Mucosa of gallbladder (tissue), 1 donor: Measurements from ENCODE around the gene LRRC9. TPM values are rescaled to one million over a fixed set of nuclear protein-coding genes. Genes with fewer than 3 reads are reported as not detected.
"Not testable (repeated sequence)": the region's sequence is repeated elsewhere in the genome, so short reads cannot be mapped to it uniquely, and the experiment has no call there.

Experiments
- DNase-seq: peaks from one replicate; pipeline ENCODE4 v3.0.0-alpha.2; 2020; ENCODE audit warnings: low spot score
- total RNA-seq: library from RNA; stranded (reverse); gene quantifications from one replicate; pipeline ENCODE4 v1.2.1, GENCODE V29; 2021
- donor health status: DM: no; HTN: no; CAD: no.

The LRRC9 gene
- total RNA-seq: 0.37 TPM

DNA sequence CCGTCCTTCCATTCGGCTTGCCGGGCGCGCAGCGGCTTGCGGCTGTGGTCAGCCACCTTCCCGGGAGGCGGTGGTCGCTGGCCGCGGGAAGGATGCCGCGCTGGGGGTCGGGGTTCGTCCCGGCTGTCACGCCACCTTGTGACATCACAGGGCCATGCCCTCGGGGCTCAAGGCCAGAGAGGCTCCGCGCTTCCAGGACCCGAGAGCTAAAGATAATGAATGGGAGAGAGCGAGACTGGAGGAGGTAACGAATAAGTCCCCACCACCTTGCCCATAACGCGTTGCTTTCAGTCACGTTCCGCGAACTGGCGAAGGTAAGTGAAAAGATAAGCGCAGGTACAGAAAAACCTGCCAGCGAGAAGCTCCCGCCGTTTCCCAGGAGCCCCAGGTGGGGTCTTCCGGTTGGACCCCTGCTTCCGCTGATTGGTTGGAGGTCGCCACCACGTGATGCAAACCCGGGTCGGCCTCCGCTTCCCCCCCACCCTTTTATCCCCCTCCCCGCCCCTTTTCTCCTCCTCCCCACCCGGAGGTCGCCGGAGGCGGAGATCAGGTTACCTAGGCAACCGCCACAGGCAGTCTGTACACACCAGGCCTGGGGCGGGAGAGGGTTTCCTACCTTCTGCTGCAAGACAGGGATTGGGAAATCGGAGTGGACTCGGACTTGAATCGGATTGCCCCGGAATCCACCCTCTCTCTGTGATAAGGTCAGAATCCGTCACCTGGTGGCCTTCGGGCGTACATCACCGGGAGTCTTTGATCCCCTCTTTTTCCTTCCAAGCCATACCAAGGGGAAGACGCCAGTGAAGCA lies at the start of gene LRRC9:
Gene LRRC9 (plus strand): TSS at position 575 of the 808 bp plus-strand sequence.
- no peak for DNase-seq

DNA sequence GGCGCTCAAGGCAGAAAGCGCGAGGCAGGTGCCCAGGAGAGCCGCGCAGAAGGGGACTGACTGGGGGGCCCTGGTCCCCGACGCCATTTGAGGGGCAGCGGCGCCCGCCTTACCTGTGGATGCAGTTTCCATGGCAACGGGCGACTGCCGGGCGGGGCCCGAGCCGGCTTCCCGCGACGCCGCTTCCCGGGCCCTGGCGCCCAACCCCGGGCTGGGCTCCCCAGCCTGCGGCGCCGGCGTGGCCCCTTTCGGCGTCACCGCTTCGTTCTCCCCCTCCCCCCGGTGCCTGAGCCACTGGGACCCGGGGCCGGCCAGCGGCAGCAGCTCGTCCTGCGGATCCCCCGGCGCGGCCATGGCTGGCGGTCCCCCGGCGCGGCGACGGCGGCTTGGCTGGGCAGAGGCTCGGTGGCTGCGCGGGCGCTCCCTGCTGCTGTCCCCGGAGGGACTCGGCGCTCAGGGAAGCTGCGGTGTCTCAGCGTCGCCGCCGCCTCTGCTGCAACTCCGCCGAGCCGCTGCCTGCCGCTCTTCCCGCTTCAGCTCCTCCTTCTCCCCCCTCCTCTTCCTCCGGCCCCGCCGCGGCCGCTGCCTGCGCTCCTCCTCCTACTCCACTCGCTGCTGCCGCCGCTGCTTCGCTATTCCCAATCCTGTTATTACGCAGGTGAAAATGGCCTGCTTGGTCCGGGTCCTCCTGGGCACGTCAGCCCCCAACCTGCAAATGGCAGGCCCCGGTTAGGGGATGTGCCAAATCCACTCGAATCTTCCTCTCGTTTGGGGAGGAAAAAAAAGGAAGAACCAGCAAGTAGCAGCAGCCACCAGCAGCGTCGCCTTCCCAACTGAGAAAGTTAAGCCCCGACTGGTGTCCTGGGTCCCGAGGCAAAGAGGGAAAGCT lies 49.4 kb upstream of the LRRC9 start, which contains the start of gene RTN1:
Gene RTN1 (minus strand): TSS at position 500 of the 889 bp plus-strand sequence. CDS start 146 bp downstream, at position 354.
- DNase-seq: peak; percentile 66

DNA sequence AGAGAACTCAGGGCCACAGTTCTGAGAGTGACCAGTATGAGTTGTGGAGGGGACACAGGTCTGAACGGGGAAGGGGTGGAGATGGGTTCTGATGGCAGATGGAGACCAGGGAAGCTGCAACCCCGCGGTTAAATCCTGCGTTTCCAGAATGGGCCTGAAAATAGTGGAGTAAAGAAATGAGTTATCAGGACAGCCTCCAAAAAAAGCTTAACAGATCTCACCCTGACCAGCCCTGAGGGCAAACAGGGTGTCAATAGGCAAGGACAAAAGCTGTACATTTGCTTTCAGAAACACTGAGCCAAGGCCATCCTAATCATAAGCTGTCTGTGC lies 48.8 kb upstream of the LRRC9 start:
- no peak for DNase-seq

DNA sequence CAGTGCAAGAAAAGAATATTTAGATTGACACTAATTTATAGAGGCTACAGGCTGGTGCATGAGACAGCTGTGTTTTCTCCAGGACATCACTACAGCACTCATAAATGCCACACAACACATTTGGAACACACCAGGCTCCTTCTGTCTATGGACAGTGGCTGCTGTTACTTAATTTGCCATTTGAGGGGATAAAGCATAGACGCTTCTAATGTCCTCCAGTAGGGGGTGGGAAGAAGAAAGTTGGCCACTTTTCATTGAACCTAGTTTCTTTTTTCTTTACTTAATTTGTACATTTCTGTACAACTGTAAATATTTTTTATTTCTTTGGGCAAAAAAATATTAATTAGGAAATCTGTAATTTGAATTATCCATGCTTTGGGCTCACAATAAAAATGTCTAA lies 37.0 kb upstream of the LRRC9 start:
- DNase-seq: no peak

DNA sequence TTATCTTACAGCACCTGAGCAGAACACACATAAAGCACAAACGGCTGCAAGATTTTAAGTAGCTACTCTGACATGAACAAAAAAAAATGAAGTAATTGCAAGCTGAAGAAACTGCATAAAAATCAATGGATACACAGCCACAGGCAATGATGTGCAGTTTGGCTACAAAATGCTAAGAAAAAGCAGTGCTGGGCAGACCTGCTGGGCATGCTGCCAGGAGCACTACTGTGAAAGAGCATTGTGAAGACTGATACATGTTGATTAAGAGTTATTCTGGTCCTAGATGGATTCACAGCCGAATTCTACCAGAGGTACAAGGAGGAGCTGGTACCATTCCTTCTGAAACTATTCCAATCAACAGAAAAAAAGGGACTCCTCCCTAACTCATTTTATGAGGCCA lies 29.3 kb upstream of the LRRC9 start:
- DNase-seq: no peak

DNA sequence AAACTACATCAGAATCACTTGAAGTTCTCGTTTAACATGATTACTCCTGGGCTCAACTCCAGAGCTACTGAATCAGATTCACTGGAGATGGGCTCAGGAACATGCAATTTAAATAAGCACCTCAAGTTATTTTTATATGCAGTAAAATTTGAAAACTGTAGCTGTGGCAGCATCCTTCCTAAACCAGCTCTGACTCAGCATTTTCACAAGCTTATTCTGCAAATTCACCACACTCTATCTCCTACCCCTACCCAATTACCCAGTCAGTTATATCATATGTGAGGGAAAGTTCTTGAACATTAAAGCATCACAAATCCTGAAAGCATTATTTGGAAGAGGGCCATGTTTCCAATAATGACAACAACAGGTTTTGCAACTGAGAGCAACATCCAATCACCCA lies 24.2 kb upstream of the LRRC9 start:
- no peak for DNase-seq

DNA sequence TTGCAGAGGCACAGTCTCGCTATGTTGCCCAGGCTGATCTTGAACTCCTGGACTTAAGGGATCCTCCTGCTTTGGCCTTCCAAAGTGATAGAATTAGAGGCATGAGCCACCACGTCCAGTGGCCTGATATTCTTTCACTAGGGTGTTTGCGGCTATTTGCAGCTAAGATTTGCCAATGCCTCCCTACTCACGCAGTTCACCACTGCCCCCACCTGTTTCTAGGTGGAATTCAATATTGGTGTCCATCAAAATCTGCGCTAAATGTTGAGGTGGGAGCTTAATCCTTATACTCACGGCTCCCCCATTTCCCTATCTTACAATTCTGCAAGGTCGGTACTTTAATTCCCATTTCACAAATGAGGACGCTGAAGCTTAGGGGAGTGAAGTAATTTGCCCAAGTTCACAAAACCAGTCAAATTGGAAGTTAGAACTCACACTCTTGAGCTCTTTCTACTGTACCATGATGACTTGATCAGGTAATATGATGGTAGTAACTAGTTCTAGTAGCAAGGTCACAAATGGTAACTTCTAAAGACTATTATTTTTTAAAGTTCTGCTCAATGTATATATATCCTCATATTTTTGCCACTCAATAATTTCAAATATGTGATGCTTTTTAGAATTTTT lies 22.1 kb upstream of the LRRC9 start:
- peak; percentile 33 for DNase-seq

DNA sequence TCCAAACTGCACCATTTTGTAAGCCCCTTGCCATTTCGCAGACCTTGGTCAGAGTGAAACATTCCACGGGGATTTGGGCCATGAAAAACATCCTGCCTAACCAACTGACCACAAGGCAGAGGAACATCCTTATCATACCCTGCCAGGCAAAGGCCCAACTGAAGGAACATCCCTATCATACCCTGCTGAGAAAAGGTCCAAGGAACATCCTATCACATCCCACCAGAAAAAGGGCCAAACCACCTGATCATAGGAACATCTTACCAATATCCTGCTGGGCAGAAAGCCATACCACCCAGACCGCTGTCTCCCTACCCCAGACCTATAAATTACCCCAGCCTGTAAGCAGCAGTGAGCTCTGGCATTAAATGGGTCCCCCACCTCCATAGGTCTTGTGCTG lies 19.4 kb upstream of the LRRC9 start:
- DNase-seq: no peak

DNA sequence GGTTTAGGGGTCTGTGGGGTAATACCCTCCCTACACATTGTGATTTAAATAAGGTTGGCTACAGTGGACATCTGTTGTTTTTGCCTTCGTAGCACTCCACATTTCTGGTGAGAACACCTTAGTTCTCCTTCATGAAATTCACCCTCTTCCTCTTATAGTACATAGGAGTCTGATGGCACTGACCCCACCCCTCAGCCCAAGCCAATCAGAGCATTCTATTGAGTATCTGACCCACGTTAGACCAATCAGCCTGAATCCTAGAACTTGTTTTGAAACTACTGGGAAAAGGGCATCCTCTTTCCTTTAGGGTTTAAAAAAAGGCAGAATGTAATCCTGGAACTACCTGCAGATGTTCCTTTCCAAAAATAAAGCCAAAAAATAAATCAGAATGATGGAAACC lies 15.8 kb upstream of the LRRC9 start:
- DNase-seq: no peak

DNA sequence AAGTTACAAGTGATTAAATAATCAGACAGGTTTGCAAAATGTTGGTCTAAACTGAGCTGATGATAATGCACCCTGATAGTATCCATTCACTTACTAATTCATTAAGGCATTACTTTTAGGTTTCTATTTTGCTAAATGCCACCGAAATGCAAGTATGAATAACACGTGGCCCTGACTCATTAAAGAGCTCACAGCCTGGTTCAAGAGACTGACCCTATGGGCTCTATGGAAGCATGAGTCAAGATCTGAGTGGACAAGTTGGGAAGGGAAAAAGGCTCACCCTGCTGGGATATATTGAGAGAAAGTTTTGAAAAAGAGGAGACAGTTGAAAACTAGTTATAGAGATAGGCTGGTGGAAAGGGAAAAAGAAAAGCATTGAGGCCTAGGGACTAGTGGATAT lies 14.8 kb upstream of the LRRC9 start:
- no peak for DNase-seq

DNA sequence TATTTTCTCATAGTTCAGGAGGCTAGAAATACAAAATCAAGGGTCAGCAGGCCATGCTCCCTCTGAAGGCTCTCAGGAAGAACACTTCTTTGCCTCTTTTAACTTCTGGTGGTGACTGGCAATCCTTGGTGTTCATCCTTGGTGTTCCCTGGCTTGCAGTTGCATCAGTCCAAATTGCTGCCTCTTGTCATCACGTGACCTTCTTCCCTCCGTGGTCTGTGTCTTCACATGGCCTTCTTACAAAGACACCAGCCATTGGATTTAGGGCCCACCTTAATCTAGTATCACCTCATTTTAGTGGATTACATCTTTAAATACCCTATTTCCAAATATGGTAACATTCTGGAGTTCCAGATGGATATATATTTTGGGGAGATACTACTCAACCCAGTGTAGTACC lies 7.5 kb upstream of the LRRC9 start:
- no peak for DNase-seq

DNA sequence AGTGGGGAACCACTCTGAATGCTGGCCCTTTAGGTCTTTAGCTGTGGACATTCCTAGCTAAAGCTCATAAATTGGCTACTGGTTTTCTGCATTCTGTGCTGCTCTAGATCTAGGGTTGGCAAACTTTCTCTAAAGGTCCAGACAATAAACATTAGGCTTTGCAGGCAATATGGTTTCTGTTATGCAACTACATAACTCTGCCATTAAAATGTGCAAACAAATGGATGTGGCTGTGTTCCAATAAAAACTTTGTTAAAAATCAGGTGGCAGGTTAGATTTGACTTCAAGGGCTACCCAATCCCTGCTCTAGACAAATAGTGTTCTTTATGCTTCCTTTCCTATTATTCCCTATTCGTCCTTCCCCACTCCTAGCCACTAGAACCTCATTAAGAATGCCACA lies 6.8 kb upstream of the LRRC9 start:
- DNase-seq: no peak

DNA sequence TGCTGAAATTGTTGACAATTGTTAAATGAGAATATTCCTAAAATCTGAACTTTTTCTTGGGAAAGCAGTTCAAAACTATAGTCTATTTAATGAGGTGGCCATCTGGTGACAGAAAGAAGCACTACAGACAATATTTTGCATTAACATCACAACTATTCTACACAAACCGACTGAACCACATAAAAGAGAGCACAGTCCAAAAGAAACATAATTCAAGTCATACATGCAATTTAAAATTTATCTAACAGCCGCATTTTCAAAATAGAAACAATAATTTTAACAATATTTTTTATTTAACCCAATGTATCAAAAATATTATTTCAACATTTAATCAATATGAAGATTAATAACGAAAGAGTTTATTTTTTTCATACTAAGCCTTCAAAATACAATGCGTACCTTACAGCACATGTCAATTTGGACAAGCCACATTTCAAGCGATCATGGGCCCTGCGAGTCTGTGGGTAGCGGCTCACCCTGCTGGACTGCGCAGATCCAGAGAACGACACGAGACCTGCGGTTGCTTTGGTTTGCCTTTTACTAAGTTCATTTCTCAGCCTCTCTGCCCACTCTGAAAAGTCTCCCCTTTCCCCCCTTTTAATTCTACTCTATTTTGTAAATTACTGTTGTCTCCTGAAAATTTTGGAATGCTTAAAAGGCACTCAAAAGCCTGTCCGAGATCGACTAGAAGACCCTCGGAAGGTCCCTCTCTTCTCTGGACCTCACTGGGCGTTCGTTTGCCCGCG lies 947 bp upstream of the LRRC9 start:
- DNase-seq: no peak

DNA sequence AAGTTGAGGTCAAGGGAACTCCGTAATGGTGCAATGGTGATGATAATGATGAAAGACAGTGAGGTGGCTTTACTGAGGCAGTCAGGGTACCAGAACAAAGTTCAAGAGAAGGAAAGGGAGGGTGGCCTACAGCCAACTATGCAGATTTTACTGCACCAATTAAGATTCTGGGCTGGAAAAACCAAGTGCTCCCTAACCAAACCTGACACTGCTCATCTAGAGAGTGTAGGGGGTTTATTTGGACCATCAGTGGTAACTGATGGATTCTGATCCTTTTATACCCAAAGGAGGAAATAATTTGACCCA lies 387 bp downstream of the LRRC9 start:
- DNase-seq: no peak

DNA sequence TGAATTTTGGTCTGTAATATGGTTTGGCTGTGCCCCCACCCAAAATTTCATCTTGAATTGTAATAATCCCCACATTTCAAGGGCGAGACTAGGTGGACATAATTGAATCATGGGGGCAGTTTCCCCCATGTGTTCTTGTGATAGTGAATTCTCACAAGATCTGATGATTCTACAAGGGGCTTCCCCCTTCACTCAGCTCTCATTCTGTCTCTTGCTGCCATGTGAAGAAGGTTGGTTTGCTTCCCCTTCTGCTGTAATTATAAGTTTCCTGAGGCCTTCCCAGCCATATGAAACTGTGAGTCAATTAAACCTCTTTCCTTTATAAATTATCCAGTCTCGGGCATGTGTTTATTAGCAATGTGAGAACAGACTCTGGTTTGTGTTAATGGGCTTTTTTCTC lies 5.9 kb downstream of the LRRC9 start:
- DNase-seq: no peak

DNA sequence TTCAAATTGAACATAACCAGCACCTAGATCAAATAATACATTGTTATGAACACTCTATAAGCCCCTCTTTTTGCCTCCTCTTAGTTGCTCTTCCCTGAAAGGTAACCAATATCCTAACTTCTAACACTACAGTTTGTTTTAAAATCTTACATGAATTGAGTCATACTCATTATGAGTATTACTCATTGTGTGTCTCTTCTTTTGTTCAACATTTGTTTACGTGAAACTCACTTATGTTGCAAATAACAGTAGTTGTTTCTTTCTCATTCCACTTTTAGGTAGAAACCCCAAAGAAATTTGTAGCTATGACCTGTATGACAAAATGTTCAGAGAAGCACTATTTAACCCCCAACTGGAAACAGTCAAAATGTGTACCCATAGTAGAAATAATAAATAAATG lies 6.6 kb downstream of the LRRC9 start:
- no peak for DNase-seq

DNA sequence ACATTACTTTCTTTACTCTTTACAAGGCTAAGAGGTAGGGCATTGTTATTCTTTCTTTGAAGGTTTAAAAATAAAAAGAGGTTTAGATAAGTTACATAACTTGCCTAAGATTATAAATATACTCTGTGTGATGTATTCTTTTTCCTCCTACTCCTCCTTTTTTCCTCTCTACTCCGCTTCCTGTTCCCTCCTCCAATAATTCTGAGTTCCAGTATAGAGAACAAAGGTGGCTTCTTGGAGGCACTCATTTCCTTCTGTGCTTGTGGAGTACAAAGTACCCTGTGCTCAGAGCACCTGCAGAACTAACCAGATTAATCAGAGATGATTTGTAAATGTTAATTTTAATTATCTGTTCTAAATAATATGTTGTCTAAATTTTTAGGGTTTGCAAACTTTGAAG lies 11.3 kb downstream of the LRRC9 start:
- no peak for DNase-seq

DNA sequence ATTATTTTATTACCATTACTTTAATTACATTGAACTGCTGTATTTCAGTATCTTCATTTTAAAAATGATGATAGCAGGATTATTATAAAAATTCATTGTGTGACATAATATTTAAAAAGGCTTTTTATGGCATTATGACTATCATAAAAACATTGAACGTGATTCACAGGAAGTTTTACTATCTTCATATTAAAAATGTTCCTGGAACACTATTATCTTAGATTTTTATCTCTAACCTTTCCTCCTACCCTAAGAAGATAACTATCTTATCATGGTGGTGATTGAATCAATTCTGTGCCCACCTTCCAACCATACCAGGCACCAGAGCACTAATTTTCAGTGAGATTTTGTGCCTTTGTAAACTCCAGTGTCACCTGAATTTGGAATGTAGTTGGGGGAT lies 16.2 kb downstream of the LRRC9 start:
- DNase-seq: no peak

DNA sequence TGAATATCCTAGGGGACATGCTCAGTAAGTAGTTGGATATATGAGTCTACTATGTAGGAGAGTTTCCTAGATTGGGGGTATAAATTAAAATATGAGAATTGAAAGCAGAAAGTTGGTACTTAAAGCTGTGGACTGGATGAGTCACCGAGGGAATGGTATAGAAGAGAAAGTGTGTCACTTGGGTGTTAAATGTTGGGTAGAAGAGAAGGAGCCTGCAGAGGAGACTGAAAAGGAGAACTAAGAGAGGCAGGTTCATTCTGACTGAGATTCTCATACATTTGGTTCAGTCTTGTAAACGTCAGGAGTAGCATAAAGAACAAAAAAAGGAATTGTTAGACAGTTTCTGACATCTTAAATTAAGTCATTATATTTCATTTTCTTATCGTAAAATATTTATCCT lies 19.9 kb downstream of the LRRC9 start:
- DNase-seq: no peak

DNA sequence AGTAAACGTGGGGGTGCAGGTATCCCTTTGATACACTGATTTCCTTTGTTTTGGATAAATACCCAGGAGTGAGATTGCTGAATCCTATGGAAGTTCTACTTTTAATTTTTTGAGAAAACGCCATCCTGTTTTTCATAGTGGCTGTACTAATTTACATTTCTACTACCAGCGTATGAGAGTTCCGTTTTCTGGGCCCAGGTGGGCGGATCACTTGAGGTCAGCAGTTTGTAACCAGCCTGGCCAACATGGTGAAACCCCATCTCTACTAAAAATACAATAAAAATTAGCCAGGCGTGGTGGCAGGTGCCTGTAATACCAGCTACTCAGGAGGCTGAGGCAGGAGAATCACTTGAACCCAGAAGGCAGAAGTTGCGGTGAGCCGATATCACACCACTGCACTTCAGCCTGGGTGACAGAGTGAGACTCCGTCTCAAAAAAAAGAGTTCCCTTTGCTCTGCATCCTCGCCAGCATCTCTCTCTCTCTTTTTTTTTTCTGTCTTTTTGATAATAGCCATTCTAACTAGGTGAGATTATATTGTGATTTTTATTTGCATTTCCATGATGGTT lies 22.4 kb downstream of the LRRC9 start:
- not testable (repeated sequence) for DNase-seq

DNA sequence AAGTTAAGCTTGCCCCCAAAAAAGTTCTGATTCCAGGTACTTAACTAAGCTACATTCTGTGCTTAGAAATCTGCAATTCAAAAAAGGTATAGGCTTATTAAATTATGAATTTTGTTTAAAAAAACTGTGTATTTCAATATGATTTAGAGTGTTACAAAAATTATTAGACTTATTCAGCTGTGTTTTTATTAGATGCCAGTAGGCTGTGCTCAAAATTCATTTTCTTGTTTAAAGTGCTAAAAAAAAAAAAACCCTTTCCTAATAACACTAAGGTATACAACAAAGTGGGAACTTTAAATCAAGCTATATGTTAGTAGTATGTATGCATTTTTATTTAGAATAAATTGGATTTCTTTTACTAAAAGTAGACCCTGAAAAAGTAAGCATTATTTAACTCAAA lies 25.0 kb downstream of the LRRC9 start:
- DNase-seq: no peak

DNA sequence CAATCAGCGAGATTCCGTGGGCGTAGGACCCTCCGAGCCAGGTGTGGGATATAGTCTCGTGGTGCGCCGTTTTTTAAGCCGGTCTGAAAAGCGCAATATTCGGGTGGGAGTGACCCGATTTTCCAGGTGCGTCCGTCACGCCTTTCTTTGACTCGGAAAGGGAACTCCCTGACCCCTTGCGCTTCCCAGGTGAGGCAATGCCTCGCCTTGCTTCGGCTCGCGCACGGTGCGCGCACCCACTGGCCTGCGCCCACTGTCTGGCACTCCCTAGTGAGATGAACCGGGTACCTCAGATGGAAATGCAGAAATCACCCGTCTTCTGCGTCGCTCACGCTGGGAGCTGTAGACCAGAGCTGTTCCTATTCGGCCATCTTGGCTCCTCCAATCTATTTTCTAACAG lies 32.2 kb downstream of the LRRC9 start:
- not testable (repeated sequence) for DNase-seq
